Measurements from ENCODE around the gene SSMEM1. TPM values are rescaled to one million over a fixed set of nuclear protein-coding genes. Genes with fewer than 3 reads are reported as not detected.
A peak's percentile ranks its signal among the peaks of the same experiment; 100 is the strongest.

Gene SSMEM1
- total RNA-seq, 1 donor from 2014 or later, result not detected

- Mint-ChIP-seq H3K9me3 (no peaks in the 10 kb centered on the region), H3K27ac (no peak overlapping the region)
- POLR2A ChIA-PET, result no interaction called here
Observed at GRCh38 chr7:130197094-130197493, 10.6 kb upstream of the SSMEM1 start.

GRCh38 chr7:130201796-130202195, 5.9 kb upstream of the SSMEM1 start:
- peaks cover 20% of the 10 kb centered on the region for H3K4me1 Mint-ChIP-seq

More at GRCh38 chr7:130197094-130197493, 10.6 kb upstream of the SSMEM1 start:
- no peak for TF ChIP-seq CTCF (IDR thresholded peaks at IDR 0.05)
- peaks cover 4% of the 10 kb centered on the region for H3K4me1 Mint-ChIP-seq
- CTCF ChIA-PET, result no interaction called here
- intact Hi-C loops (cut with micrococcal nuclease), result no loop called here
- no peak overlapping the region for H3K4me3 Mint-ChIP-seq
- no peak for ATAC-seq (ENCODE audit: low read depth)
- DNase-seq, result no peak
- H3K36me3 Mint-ChIP-seq (ENCODE audit: low read depth), result peaks cover 64% of the 10 kb centered on the region
- no peaks in the 10 kb centered on the region for H3K27me3 Mint-ChIP-seq

GRCh38 chr7:130205084-130205947, 2.3 kb upstream of the SSMEM1 start, which contains the start of gene TMEM209:
TSS of gene TMEM209 (minus strand) at chr7:130205406. CDS start at chr7:130205375, 31 bp downstream.
- no peak for TF ChIP-seq CTCF (IDR thresholded peaks at IDR 0.05)
- intact Hi-C loops (cut with micrococcal nuclease), result loop anchor here (1.0 to 10.0 kb wide), 9 partner anchors 55 to 549 kb away; partner anchors contain the start of genes CEP41, KLHDC10, UBE2H and ZC3HC1
- peaks cover 20% of the 10 kb centered on the region for H3K4me1 Mint-ChIP-seq
- ATAC-seq (ENCODE audit: low read depth) (peak; percentile 98), DNase-seq (peak; percentile 83)
- H3K36me3 Mint-ChIP-seq (ENCODE audit: low read depth), result peaks cover 33% of the 10 kb centered on the region
- H3K9me3 Mint-ChIP-seq, result no peaks in the 10 kb centered on the region
- peaks cover 3% of the 10 kb centered on the region for H3K27me3 Mint-ChIP-seq
- ChIA-PET POLR2A (interaction anchor here (0.6 to 2.0 kb wide), 21 partner anchors 13 to 1862 kb away, joined by 3 to 43 read pairs (median 5); partner anchors contain the start of genes CEP41, COPG2, KLHDC10 and RBM28), CTCF (interaction anchor here (0.5 to 1.2 kb wide), 4 partner anchors 109 to 553 kb away, joined by 3 to 4 read pairs (median 4); no protein-coding TSS in a partner anchor)
- peak within 1 kb of the TSS; percentile 100 for H3K4me3 Mint-ChIP-seq
- H3K27ac Mint-ChIP-seq, result peak within 1 kb of the TSS; percentile 100

More at GRCh38 chr7:130201796-130202195, 5.9 kb upstream of the SSMEM1 start:
- DNase-seq, result no peak
- Mint-ChIP-seq H3K27ac (no peak overlapping the region), H3K4me3 (peak overlapping the region; percentile 38), H3K36me3 (ENCODE audit: low read depth) (peaks cover 56% of the 10 kb centered on the region), H3K9me3 (no peaks in the 10 kb centered on the region), H3K27me3 (no peaks in the 10 kb centered on the region)
- ChIA-PET CTCF (no interaction called here), POLR2A (interaction anchor here (1.2 kb wide), 1 partner anchor 60 kb away, joined by 4 read pairs; no protein-coding TSS in a partner anchor)
- ATAC-seq (ENCODE audit: low read depth), result no peak
- intact Hi-C loops (cut with micrococcal nuclease), result loop anchor here (10.0 kb wide), 1 partner anchor 553 kb away; no protein-coding TSS in a partner anchor
- TF ChIP-seq CTCF (IDR thresholded peaks at IDR 0.05), result no peak

- ChIA-PET CTCF (no interaction called here), POLR2A (no interaction called here)
- intact Hi-C loops (cut with micrococcal nuclease), result loop anchor here (5.0 to 10.0 kb wide), 2 partner anchors 255 to 548 kb away; partner anchors contain the start of gene UBE2H
- Mint-ChIP-seq H3K36me3 (ENCODE audit: low read depth) (peaks cover 23% of the 10 kb centered on the region), H3K4me3 (no peak overlapping the region), H3K27me3 (peaks cover 5% of the 10 kb centered on the region), H3K9me3 (no peaks in the 10 kb centered on the region), H3K4me1 (peaks cover 16% of the 10 kb centered on the region), H3K27ac (no peak overlapping the region)
- TF ChIP-seq CTCF (IDR thresholded peaks at IDR 0.05), result no peak
- DNase-seq (no peak), ATAC-seq (ENCODE audit: low read depth) (no peak)
Observed at GRCh38 chr7:130207033-130207432, 627 bp upstream of the SSMEM1 start.

GRCh38 chr7:130208516-130208915, 856 bp downstream of the SSMEM1 start:
- H3K36me3 Mint-ChIP-seq (ENCODE audit: low read depth), result peaks cover 10% of the 10 kb centered on the region
- no peak for DNase-seq
- POLR2A ChIA-PET, result no interaction called here
- no peak overlapping the region for H3K4me3 Mint-ChIP-seq
- CTCF ChIA-PET, result interaction anchor here (1.6 kb wide), 1 partner anchor 11 kb away, joined by 3 read pairs; no protein-coding TSS in a partner anchor
- peaks cover 10% of the 10 kb centered on the region for H3K27me3 Mint-ChIP-seq
- intact Hi-C loops (cut with micrococcal nuclease), result loop anchor here (5.0 to 10.0 kb wide), 2 partner anchors 256 to 546 kb away; partner anchors contain the start of gene UBE2H
- no peak for TF ChIP-seq CTCF (IDR thresholded peaks at IDR 0.05)
- H3K9me3 Mint-ChIP-seq, result no peaks in the 10 kb centered on the region
- H3K4me1 Mint-ChIP-seq, result peaks cover 12% of the 10 kb centered on the region
- no peak for ATAC-seq (ENCODE audit: low read depth)
- H3K27ac Mint-ChIP-seq, result no peak overlapping the region
